HCT116 (cell line): ENCODE results near the gene PREX1. TPM values are rescaled to one million over a fixed set of nuclear protein-coding genes. Genes with fewer than 3 reads are reported as not detected.

Source experiments
- ATAC-seq: fragments of 200-7000 bp; cut with Tn5 transposase; 2 replicates; pipeline ENCODE4 v1.9.1; 2020; ENCODE audit warnings: mild to moderate bottlenecking, moderate library complexity
- BruUV-seq: library from RNA; stranded (reverse); fragments of 400-500 nt; replicated peaks from 2 replicates; lab custom pipeline; 2021; lab: Mats Ljungman, UMichigan
- CTCF ChIA-PET: fragments of 300-600 bp; sonication (Branson Sonifier 250); formaldehyde crosslinking; loops from one replicate; lab custom pipeline; 2021; ENCODE audit warnings: antibody characterized with exemption; lab: Charles Lee
- POLR2A ChIA-PET: fragments of 300-600, 350-600 bp; sonication (Branson Sonifier 250); formaldehyde crosslinking; loops from one replicate; lab custom pipeline; 2021; ENCODE audit warnings: antibody characterized with exemption; lab: Charles Lee
- RAD21 ChIA-PET, 2 experiments: fragments of 300-600 bp; sonication (Branson Sonifier 250); formaldehyde crosslinking; loops; one replicate each; lab custom pipeline; 2023; ENCODE audit warnings: low total read pairs in 2 of 2; ENCODE audit not compliant: uncharacterized antibody in 2 of 2, unreplicated experiment in 2 of 2, low non-redundant PET in 1 of 2; lab: Charles Lee
- DNase-seq: peaks from one replicate; pipeline ENCODE4 v3.0.0-alpha.2; 2010; ENCODE audit warnings: low read depth, low spot score
- H2AFZ ChIP-seq: fragments of 200-600 bp; shearing (Covaris generic), sonication (generic); 2 replicates; pipeline ENCODE4 v1.6.1; 2017; ENCODE audit warnings: low read depth, mixed run types, mixed read lengths, antibody characterized with exemption, low read length; ENCODE audit not compliant: poor library complexity, severe bottlenecking
- H3K27ac ChIP-seq: 2 replicates; pipeline ENCODE4 v1.5.1; 2012; ENCODE audit warnings: low read depth, low read length
- H3K27me3 ChIP-seq: fragments of 200-600 bp; sonication (generic); 2 replicates; pipeline ENCODE4 v1.6.1; 2016; ENCODE audit warnings: mixed run types, low read length, mixed read lengths; ENCODE audit not compliant: insufficient read depth
- H3K36me3 ChIP-seq, 2 experiments: fragments of 200-500 bp in 1 of 2; fragments of 200-600 bp in 1 of 2; sonication (Bioruptor generic) in 1 of 2; sonication (generic) in 1 of 2; 2 replicates each; pipeline versions ENCODE4 v1.5.1 to v1.6.1; 2014 to 2016; ENCODE audit warnings: low read length in 2 of 2, inconsistent platforms in 1 of 2, mixed read lengths in 1 of 2, mixed run types in 1 of 2; ENCODE audit not compliant: insufficient read depth in 2 of 2, control insufficient read depth in 1 of 2
- H3K4me1 ChIP-seq, 2 experiments: fragments of 200-600 bp in 1 of 2; sonication (generic) in 1 of 2; 2 replicates each; pipeline versions ENCODE4 v1.5.1 to v1.6.1; 2012 to 2017; ENCODE audit warnings: low read length in 2 of 2, inconsistent platforms in 1 of 2, mild to moderate bottlenecking in 1 of 2, mixed read lengths in 1 of 2, mixed run types in 1 of 2, moderate library complexity in 1 of 2; ENCODE audit not compliant: insufficient read depth in 2 of 2, control insufficient read depth in 1 of 2
- H3K4me2 ChIP-seq: fragments of 200-600 bp; sonication (generic); 2 replicates; pipeline ENCODE4 v1.6.1; 2017; ENCODE audit warnings: mixed run types, low read length, mixed read lengths
- H3K4me3 ChIP-seq, 2 experiments: fragments of 200-600 bp in 1 of 2; sonication (generic) in 1 of 2; replicated peaks in 1 of 2; 2 replicates each; pipeline ENCODE4 v1.5.1; 2011 to 2016; ENCODE audit warnings: low read length in 2 of 2, control low read depth in 1 of 2, low read depth in 1 of 2, mild to moderate bottlenecking in 1 of 2, mixed read lengths in 1 of 2, mixed run types in 1 of 2
- H3K79me2 ChIP-seq: fragments of 200-600 bp; sonication (generic); 2 replicates; pipeline ENCODE4 v1.6.1; 2017; ENCODE audit warnings: mild to moderate bottlenecking, mixed run types, low read length, moderate library complexity, mixed read lengths; ENCODE audit not compliant: insufficient read depth
- H3K9ac ChIP-seq: fragments of 200-600 bp; sonication (generic); 2 replicates; pipeline ENCODE4 v1.6.1; 2016; ENCODE audit warnings: low read length, mixed read lengths
- H3K9me2 ChIP-seq: fragments of 200-600 bp; sonication (generic), shearing (Covaris generic); 2 replicates; pipeline ENCODE4 v1.6.1; 2017; ENCODE audit warnings: mixed run types, mild to moderate bottlenecking, moderate library complexity; ENCODE audit not compliant: insufficient read depth
- H3K9me3 ChIP-seq, 2 experiments: fragments of 200-500 bp in 1 of 2; fragments of 200-600 bp in 1 of 2; sonication (Bioruptor generic) in 1 of 2; sonication (generic) in 1 of 2; 2 replicates each; pipeline ENCODE4 v1.6.1; 2014 to 2017; ENCODE audit warnings: low read length in 2 of 2, mixed read lengths in 2 of 2, inconsistent platforms in 1 of 2, low read depth in 1 of 2, mild to moderate bottlenecking in 1 of 2, mixed run types in 1 of 2, moderate library complexity in 1 of 2; ENCODE audit not compliant: control insufficient read depth in 1 of 2, insufficient read depth in 1 of 2
- H4K20me1 ChIP-seq: fragments of 200-600 bp; sonication (generic), shearing (Covaris generic); 2 replicates; pipeline ENCODE4 v1.6.1; 2017; ENCODE audit warnings: mixed run types, mild to moderate bottlenecking, moderate library complexity; ENCODE audit not compliant: insufficient read depth
- CEBPB ChIP-seq: IDR thresholded peaks from 2 replicates; pipeline ENCODE4 v1.6.1; 2012; ENCODE audit warnings: low read depth
- EGR1 ChIP-seq: IDR thresholded peaks from 2 replicates; pipeline ENCODE4 v1.6.1; 2012; ENCODE audit warnings: low read depth
- EZH2phosphoT487 ChIP-seq: fragments of 200-600 bp; IDR thresholded peaks from 2 replicates; pipeline ENCODE4 v1.6.1; 2018; ENCODE audit warnings: antibody characterized with exemption, borderline replicate concordance
- FOSL1 ChIP-seq: IDR thresholded peaks from 2 replicates; pipeline ENCODE4 v1.6.1; 2012; ENCODE audit warnings: low read depth
- JUND ChIP-seq: IDR thresholded peaks from 2 replicates; pipeline ENCODE4 v1.6.1; 2012
- RAD21 ChIP-seq: IDR thresholded peaks from 2 replicates; pipeline ENCODE4 v1.6.1; 2012; ENCODE audit warnings: low read depth, mild to moderate bottlenecking
- REST ChIP-seq: IDR thresholded peaks from 2 replicates; pipeline ENCODE4 v1.6.1; 2012; ENCODE audit warnings: low read depth
- SIN3A ChIP-seq: IDR thresholded peaks from 2 replicates; pipeline ENCODE4 v1.6.1; 2012; ENCODE audit warnings: low read depth
- SP1 ChIP-seq: IDR thresholded peaks from 2 replicates; pipeline ENCODE4 v1.6.1; 2012; ENCODE audit warnings: low read depth
- SRF ChIP-seq: IDR thresholded peaks from 2 replicates; pipeline ENCODE4 v1.6.1; 2012; ENCODE audit warnings: low read depth
- TCF7L2 ChIP-seq: IDR thresholded peaks from 2 replicates; pipeline ENCODE4 v1.7.0; 2011; ENCODE audit warnings: borderline replicate concordance, inconsistent platforms; ENCODE audit not compliant: insufficient read depth, insufficient read length; ENCODE audit errors: extremely low read depth
- ZBTB33 ChIP-seq: IDR thresholded peaks from 2 replicates; pipeline ENCODE4 v1.6.1; 2011; ENCODE audit warnings: mild to moderate bottlenecking, low read length, moderate library complexity; ENCODE audit not compliant: insufficient replicate concordance; ENCODE audit errors: extremely low read depth
- ZNF274 ChIP-seq: fragments of 200-500 bp; sonication (Bioruptor generic); IDR thresholded peaks from 2 replicates; pipeline ENCODE4 v1.6.1; 2014; ENCODE audit warnings: mild to moderate bottlenecking, low read depth, low read length, inconsistent platforms
- intact Hi-C: fragments of 100-400 bp; cut with micrococcal nuclease; formaldehyde crosslinking; loops from 2 replicates; pipeline ENCODE4 v1.10.0; 2022
- total RNA-seq: library from RNA; stranded (reverse); gene quantifications from one replicate; pipeline ENCODE4 v1.2.1, GENCODE V29; 2021; ENCODE audit not compliant: unreplicated experiment
- TF ChIP-seq, protein P1 (sequence below), 3 experiments: fragments of 200-600 bp in 1 of 3; sonication (generic) in 1 of 3; IDR thresholded peaks in 2 of 3; conservative IDR thresholded peaks in 1 of 3; 2 replicates each; pipeline ENCODE4 v1.5.1; 2012 to 2017; ENCODE audit warnings: low read depth in 2 of 3, low read length in 2 of 3, antibody characterized with exemption in 1 of 3, borderline replicate concordance in 1 of 3, control low read depth in 1 of 3, mild to moderate bottlenecking in 1 of 3, mixed read lengths in 1 of 3, mixed run types in 1 of 3, moderate library complexity in 1 of 3; ENCODE audit not compliant: insufficient read depth in 1 of 3
- TF ChIP-seq, protein P2 (sequence below): IDR thresholded peaks from 2 replicates; pipeline ENCODE4 v1.6.1; 2012

The PREX1 gene
- total RNA-seq, 1 experiment from 2014 or later: 6.1 TPM

GRCh38 chr20:48782901-48783308 lies 44.9 kb downstream of the PREX1 start:
- CTCF ChIA-PET: no interaction called here
- Histone ChIP-seq H3K9ac (no peak overlapping the region), H3K9me3 (no peaks in the 10 kb centered on the region)

More at GRCh38 chr20:48782901-48783308, 44.9 kb downstream of the PREX1 start:
- Histone ChIP-seq H3K79me2 (no peaks in the 10 kb centered on the region), H3K4me1 (no peaks in the 10 kb centered on the region; a peak in 1 of 4 replicates), H3K36me3 (no peaks in the 10 kb centered on the region), H2AFZ (no peak overlapping the region), H3K4me3 (no peak overlapping the region), H3K27me3 (no peaks in the 10 kb centered on the region), H4K20me1 (no peaks in the 10 kb centered on the region), H3K9me2 (no peaks in the 10 kb centered on the region), H3K4me2 (no peak overlapping the region), H3K27ac (no peak overlapping the region)
- BruUV-seq: no TSS peak
- TF ChIP-seq, protein P1, sequence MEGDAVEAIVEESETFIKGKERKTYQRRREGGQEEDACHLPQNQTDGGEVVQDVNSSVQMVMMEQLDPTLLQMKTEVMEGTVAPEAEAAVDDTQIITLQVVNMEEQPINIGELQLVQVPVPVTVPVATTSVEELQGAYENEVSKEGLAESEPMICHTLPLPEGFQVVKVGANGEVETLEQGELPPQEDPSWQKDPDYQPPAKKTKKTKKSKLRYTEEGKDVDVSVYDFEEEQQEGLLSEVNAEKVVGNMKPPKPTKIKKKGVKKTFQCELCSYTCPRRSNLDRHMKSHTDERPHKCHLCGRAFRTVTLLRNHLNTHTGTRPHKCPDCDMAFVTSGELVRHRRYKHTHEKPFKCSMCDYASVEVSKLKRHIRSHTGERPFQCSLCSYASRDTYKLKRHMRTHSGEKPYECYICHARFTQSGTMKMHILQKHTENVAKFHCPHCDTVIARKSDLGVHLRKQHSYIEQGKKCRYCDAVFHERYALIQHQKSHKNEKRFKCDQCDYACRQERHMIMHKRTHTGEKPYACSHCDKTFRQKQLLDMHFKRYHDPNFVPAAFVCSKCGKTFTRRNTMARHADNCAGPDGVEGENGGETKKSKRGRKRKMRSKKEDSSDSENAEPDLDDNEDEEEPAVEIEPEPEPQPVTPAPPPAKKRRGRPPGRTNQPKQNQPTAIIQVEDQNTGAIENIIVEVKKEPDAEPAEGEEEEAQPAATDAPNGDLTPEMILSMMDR (IDR thresholded peaks at IDR 0.05 in 2 of 3, conservative IDR thresholded peaks at IDR 0.05 in 1 of 3; ENCODE audit: borderline replicate concordance in 1 of 3, insufficient read depth in 1 of 3, low read depth in 2 of 3, low read length in 2 of 3): no peak
- TF ChIP-seq ZNF274 (no peak), SP1 (no peak), SIN3A (no peak), RAD21 (no peak), EZH2phosphoT487 (no peak), JUND (no peak), FOSL1 (no peak), TCF7L2 (no peak), EGR1 (no peak), SRF (no peak), ZBTB33 (no peak), REST (no peak), CEBPB (no peak)
- TF ChIP-seq, protein P2, sequence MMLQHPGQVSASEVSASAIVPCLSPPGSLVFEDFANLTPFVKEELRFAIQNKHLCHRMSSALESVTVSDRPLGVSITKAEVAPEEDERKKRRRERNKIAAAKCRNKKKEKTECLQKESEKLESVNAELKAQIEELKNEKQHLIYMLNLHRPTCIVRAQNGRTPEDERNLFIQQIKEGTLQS: no peak
- intact Hi-C loops: no loop called here
- POLR2A ChIA-PET: no interaction called here
- ATAC-seq: no peak
- no peak for DNase-seq
- RAD21 ChIA-PET: no interaction called here
